Fibroblast of villous mesenchyme (primary cell): ENCODE data around the gene AHDC1. TPM values are rescaled to one million over a fixed set of nuclear protein-coding genes. Genes with fewer than 3 reads are reported as not detected.

ENCODE experiments used
- DNase-seq: peaks from one replicate; pipeline ENCODE4 v3.0.0-alpha.2; 2010; ENCODE audit warnings: low read depth
- H3K4me3 ChIP-seq: 2 replicates; pipeline ENCODE4 v1.5.1; 2011; ENCODE audit warnings: low read depth, mild to moderate bottlenecking, low read length
- CTCF ChIP-seq: IDR thresholded peaks from 2 replicates; pipeline ENCODE4 v1.5.1; 2012; ENCODE audit warnings: low read depth, mild to moderate bottlenecking, low read length; ENCODE audit not compliant: insufficient read depth
- total RNA-seq: library from RNA; depleted of rRNA; stranded (reverse); fragments of >200 nt; gene quantifications from 2 replicates; pipeline ENCODE4 v1.2.3, GENCODE V29; 2012

AHDC1 gene
- total RNA-seq, 1 donor = 22.5 TPM

GRCh38 chr1:27605300-27605766 lies 1.4 kb upstream of the AHDC1 start:
- no peak for DNase-seq
- TF ChIP-seq CTCF = no peak
- no peak overlapping the region for H3K4me3 ChIP-seq

GRCh38 chr1:27604579-27605299 lies 795 bp upstream of the AHDC1 start:
- no peak for TF ChIP-seq CTCF
- H3K4me3 ChIP-seq = peak overlapping the region; percentile 99
- DNase-seq = no peak

- DNase-seq = no peak
- H3K4me3 ChIP-seq = peak overlapping the region; percentile 99
- TF ChIP-seq CTCF = no peak
Measured at GRCh38 chr1:27603309-27603680, 649 bp downstream of the AHDC1 start.

DNA sequence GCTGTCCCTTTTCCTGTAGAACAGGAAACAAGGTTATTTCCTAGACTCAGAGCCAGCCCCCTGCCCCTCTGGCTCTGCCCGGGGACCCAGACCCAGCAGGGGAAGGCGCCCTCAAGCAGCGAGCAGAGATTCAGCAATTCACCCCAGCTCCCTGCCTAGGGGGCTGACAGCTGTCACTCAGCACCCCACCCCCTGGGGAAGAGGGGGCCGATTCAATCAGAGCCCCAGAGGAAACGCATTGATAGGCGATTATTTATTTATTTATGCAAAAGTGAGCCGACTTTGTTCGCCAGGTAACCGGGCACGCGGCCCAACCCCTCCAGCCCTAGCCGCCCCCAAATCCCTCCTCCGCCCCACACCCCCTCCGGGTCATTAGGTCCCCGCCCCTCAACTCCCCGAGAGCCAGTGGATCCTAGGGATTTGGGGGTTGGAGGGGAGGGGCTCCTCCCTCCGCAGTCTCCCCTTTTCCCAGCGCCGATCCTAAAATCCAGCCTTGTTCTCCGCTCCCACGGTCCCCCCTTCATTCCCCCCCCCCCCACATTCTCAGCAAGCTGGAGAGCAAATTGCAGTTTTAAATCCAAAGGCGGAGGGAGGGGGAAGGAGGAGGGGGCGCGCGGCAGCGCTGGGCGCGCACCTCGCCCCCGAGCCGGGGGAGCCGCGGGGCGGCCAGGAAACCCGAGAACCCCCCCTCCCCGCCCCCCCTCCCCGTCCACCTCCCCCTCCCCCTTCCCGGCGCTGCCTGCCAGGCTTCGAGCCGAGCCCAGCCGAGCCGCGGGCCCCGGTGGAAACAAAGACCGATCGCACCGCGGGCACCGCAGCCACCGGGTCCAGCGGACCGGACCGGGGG lies 1.3 kb downstream of the AHDC1 start:
- no peak for TF ChIP-seq CTCF
- peak; percentile 57 for DNase-seq
- H3K4me3 ChIP-seq = peak overlapping the region; percentile 99

DNA sequence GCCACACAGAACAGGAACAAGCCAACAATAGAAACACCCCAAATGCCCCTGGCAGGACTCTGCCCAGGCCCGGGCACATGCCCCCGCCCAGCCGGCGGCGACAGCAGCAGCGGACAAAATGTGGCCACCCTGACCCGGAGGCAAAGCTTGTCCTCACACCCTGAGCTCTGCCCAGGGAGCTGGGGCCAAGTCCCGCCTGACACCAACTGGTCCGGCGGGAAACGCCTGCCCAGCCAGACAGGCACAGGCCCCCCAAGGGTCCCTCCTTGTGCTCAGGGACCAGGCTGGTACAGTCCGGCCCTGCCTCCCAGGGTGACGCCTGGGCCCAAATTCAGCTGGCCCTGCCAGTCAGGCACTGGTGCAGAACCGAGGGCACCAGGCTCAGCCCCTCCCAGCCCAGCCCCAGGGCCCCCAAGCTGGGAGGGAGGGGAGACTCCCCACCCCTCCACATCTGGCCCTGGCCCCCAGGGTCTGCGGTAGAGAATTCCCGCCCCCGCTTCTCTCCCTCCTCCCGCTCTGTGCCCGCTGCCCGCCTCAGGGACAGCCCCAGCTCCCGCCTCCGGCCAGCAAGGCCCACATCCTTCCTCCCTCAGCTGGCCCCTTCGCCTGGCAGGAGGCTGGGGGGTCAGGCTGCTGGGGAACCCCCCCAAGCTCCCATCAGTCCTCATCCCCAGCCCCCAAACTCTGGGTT lies 2.0 kb downstream of the AHDC1 start:
- DNase-seq = no peak
- peak overlapping the region; percentile 99 for H3K4me3 ChIP-seq
- no peak for TF ChIP-seq CTCF

DNA sequence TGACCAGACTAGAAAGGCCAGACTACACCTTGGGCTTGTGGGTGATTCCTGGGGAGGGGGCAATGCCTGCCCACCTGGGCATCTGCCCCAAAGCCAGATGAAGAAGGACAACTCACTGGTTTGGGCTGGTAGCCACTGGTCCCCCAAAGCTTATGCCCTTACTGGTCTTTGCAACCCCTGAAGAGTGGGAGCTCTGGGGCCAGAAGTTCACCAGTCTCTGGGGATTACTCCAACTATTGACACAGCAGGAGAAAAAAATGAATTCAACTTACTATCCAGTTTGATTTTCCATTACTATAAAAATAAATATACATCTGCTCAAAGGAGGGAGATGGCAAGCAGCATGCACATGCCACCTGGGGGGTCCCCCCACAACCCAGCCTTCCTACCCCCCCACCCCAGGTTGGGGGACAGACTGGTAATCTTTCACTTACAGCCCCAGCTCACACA lies 2.6 kb downstream of the AHDC1 start:
- no peak for TF ChIP-seq CTCF
- no peak for DNase-seq
- peak overlapping the region; percentile 99 for H3K4me3 ChIP-seq
